HepG2 (cell line): ENCODE results near the gene S1PR3. TPM values are rescaled to one million over a fixed set of nuclear protein-coding genes. Genes with fewer than 3 reads are reported as not detected.

Experiments
- ATAC-seq: fragments of 200-7000 bp; cut with Tn5 transposase; 3 replicates; pipeline ENCODE4 v1.9.1; 2020; ENCODE audit warnings: mild to moderate bottlenecking, moderate library complexity
- BruUV-seq: library from RNA; stranded (reverse); fragments of 400-500 nt; replicated peaks from 2 replicates; lab custom pipeline; 2021; lab: Mats Ljungman, UMichigan
- CTCF ChIA-PET: fragments of 300-600 bp; formaldehyde crosslinking; extraction: SDS; loops from one replicate; lab custom pipeline; 2021; ENCODE audit warnings: low total read pairs, inconsistent platforms, low intra/inter-chr PET ratio; lab: Yijun Ruan, JAX
- POLR2A ChIA-PET: fragments of 350-600 bp; sonication (Branson Sonifier 250); formaldehyde crosslinking; loops from one replicate; lab custom pipeline; 2020; ENCODE audit warnings: antibody characterized with exemption, inconsistent platforms; lab: Yijun Ruan, JAX
- DNase-seq: peaks from one replicate; pipeline ENCODE4 v3.0.0-alpha.2; 2015; ENCODE audit warnings: low spot score
- FAIRE-seq: peaks from 3 replicates; lab custom pipeline; 2011; peaks lifted over from hg19 to GRCh38; lab: Jason Lieb, UNC
- H2AFZ ChIP-seq: one replicate; pipeline ENCODE4 v1.6.1; 2011; ENCODE audit warnings: low read length, inconsistent platforms
- H3K27ac ChIP-seq: fragments of 300-600 bp; 3 replicates; pipeline ENCODE4 v1.8.0; 2011; ENCODE audit warnings: mixed run types, mild to moderate bottlenecking, mixed read lengths, low read length, inconsistent platforms; ENCODE audit not compliant: insufficient read depth; ENCODE audit errors: extremely low read length
- H3K27me3 ChIP-seq, 2 experiments: fragments of 200-600 bp in 1 of 2; 2 replicates in 1 of 2; 3 replicates in 1 of 2; pipeline versions ENCODE4 v1.6.0 to v1.8.0; 2011; ENCODE audit warnings: low read length in 2 of 2, mild to moderate bottlenecking in 2 of 2, moderate library complexity in 2 of 2, inconsistent platforms in 1 of 2; ENCODE audit not compliant: insufficient read depth in 2 of 2, control insufficient read depth in 1 of 2
- H3K36me3 ChIP-seq, 2 experiments: fragments of 200-600 bp in 1 of 2; replicated peaks in 1 of 2; 2 replicates in 1 of 2; 3 replicates in 1 of 2; pipeline versions ENCODE4 v1.5.1 to v1.8.0; 2011; ENCODE audit warnings: low read length in 2 of 2, inconsistent platforms in 1 of 2; ENCODE audit not compliant: insufficient read depth in 2 of 2, control insufficient read depth in 1 of 2
- H3K4me1 ChIP-seq: 2 replicates; pipeline ENCODE4 v1.5.1; 2012; ENCODE audit warnings: low read length, inconsistent platforms; ENCODE audit not compliant: insufficient read depth
- H3K4me2 ChIP-seq: 2 replicates; pipeline ENCODE4 v1.6.0; 2011; ENCODE audit warnings: low read depth, low read length, inconsistent platforms
- H3K4me3 ChIP-seq, 3 experiments: fragments of 200-600 bp in 1 of 3; sonication (generic), shearing (Covaris generic) in 1 of 3; replicated peaks in 1 of 3; 2 replicates each; pipeline ENCODE4 v1.5.1; 2011 to 2016; ENCODE audit warnings: low read length in 3 of 3, inconsistent platforms in 2 of 3, low read depth in 2 of 3, mild to moderate bottlenecking in 2 of 3, control low read depth in 1 of 3, mixed read lengths in 1 of 3; ENCODE audit not compliant: insufficient read depth in 1 of 3
- H3K79me2 ChIP-seq: one replicate; pipeline ENCODE4 v1.6.1; 2011; ENCODE audit warnings: low read length, inconsistent platforms; ENCODE audit not compliant: insufficient read depth
- H3K9ac ChIP-seq: 2 replicates; pipeline ENCODE4 v1.6.0; 2011; ENCODE audit warnings: mild to moderate bottlenecking, low read depth, low read length, inconsistent platforms; ENCODE audit not compliant: insufficient read depth
- H3K9me3 ChIP-seq: 2 replicates; pipeline ENCODE4 v1.5.1; 2012; ENCODE audit warnings: mild to moderate bottlenecking, low read length
- H4K20me1 ChIP-seq: 2 replicates; pipeline ENCODE4 v1.6.0; 2011; ENCODE audit warnings: inconsistent platforms, mild to moderate bottlenecking, low read length, moderate library complexity; ENCODE audit not compliant: insufficient read depth
- ATRX ChIP-seq: sonication (generic); formaldehyde crosslinking; IDR thresholded peaks from 2 replicates; pipeline ENCODE4 v1.4.0; 2020; ENCODE audit warnings: missing genetic modification reagents, borderline replicate concordance
- GZF1 ChIP-seq: sonication (generic); formaldehyde crosslinking; IDR thresholded peaks from 2 replicates; pipeline ENCODE4 v1.5.1; 2020; ENCODE audit warnings: mild to moderate bottlenecking, missing genetic modification reagents
- HMG20B ChIP-seq: conservative IDR thresholded peaks from 2 replicates; pipeline ENCODE4 v1.6.1; 2016; ENCODE audit warnings: missing genetic modification reagents, missing compliant biosample characterization
- JUN ChIP-seq: sonication (generic); formaldehyde crosslinking; IDR thresholded peaks from 2 replicates; pipeline ENCODE4 v1.4.0; 2020; ENCODE audit warnings: mild to moderate bottlenecking, missing genetic modification reagents
- MED13 ChIP-seq: sonication (generic); formaldehyde crosslinking; IDR thresholded peaks from 2 replicates; pipeline ENCODE4 v1.5.0; 2020; ENCODE audit warnings: missing genetic modification reagents
- PHF21A ChIP-seq: sonication (generic); formaldehyde crosslinking; IDR thresholded peaks from 2 replicates; pipeline ENCODE4 v1.5.0; 2020; ENCODE audit warnings: mild to moderate bottlenecking, missing genetic modification reagents
- PLSCR1 ChIP-seq: sonication (generic); formaldehyde crosslinking; IDR thresholded peaks from 2 replicates; pipeline ENCODE4 v1.5.0; 2020; ENCODE audit warnings: missing genetic modification reagents, mild to moderate bottlenecking, borderline replicate concordance
- RBM39 ChIP-seq: fragments of 200-400 bp; formaldehyde crosslinking; IDR thresholded peaks from one replicate; pipeline ENCODE4 v1.6.1; 2018; ENCODE audit warnings: antibody characterized with exemption, mild to moderate bottlenecking, low read depth, low read length; ENCODE audit not compliant: poor library complexity, severe bottlenecking
- ZKSCAN8 ChIP-seq: IDR thresholded peaks from 2 replicates; pipeline ENCODE4 v1.6.1; 2016; ENCODE audit warnings: borderline replicate concordance, missing genetic modification reagents, missing compliant biosample characterization
- ZNF143 ChIP-seq: sonication (generic); formaldehyde crosslinking; IDR thresholded peaks from 2 replicates; pipeline ENCODE4 v1.4.0; 2020; ENCODE audit warnings: missing genetic modification reagents
- ZNF256 ChIP-seq: sonication (generic); formaldehyde crosslinking; conservative IDR thresholded peaks from 2 replicates; pipeline ENCODE4 v1.4.0; 2020; ENCODE audit warnings: missing genetic modification reagents
- ZNF567 ChIP-seq: sonication (generic); formaldehyde crosslinking; IDR thresholded peaks from 2 replicates; pipeline ENCODE4 v1.8.1; 2023; ENCODE audit warnings: mild to moderate bottlenecking, missing genetic modification reagents, borderline replicate concordance
- ZNF816 ChIP-seq: sonication (generic); formaldehyde crosslinking; IDR thresholded peaks from 2 replicates; pipeline ENCODE4 v1.8.0; 2022; ENCODE audit warnings: missing genetic modification reagents, mild to moderate bottlenecking, borderline replicate concordance
- WGBS: methylation state at CpG from one replicate; pipeline ENCODE4 v1.1.6; 2017; ENCODE audit warnings: low lambda C conversion rate; 5-methylcytosine and 5-hydroxymethylcytosine counted together
- in situ Hi-C: cut with HindIII; loops from 2 replicates; pipeline ENCODE4 v1.10.0; 2017; ENCODE audit warnings: low pct_unique_long_range_greater_than_20kb; ENCODE audit not compliant: extremely low pct_ligation_motif_present
- intact Hi-C: fragments of 100-400 bp; cut with micrococcal nuclease; formaldehyde crosslinking; loops from one replicate; pipeline ENCODE4 v1.10.0; 2022; ENCODE audit not compliant: unreplicated experiment
- polyA plus RNA-seq, 8 experiments: library from polyadenylated mRNA; depleted of rRNA in 3 of 8; stranded (reverse) in 7 of 8; unstranded in 1 of 8; fragments of >200 nt; fragmentation: Illumina TruSeq in 4 of 8; extraction: Trizol in 4 of 8; gene quantifications; 2 replicates each; pipeline versions ENCODE4 v1.2.1 to v1.2.3, GENCODE V29; 2011 to 2016; ENCODE audit warnings: low read depth in 4 of 8, missing spikeins in 1 of 8, mixed read lengths in 1 of 8; ENCODE audit not compliant: insufficient read depth in 1 of 8
- total RNA-seq, 5 experiments: library from RNA; depleted of rRNA; stranded (reverse); fragments of >200 nt; fragmentation: Illumina TruSeq; extraction: Trizol; gene quantifications; 2 replicates each; pipeline ENCODE4 v1.2.3, GENCODE V29; 2016; ENCODE audit warnings: low read depth in 1 of 5

Gene S1PR3
- total and polyA plus RNA-seq, 2 of the 13 experiments (the other 11 are each of a cell fraction or from before 2014, with no cell fraction given): 0.02 TPM; not detected in 1

GRCh38 chr9:89036891-89037290 lies 45.6 kb downstream of the S1PR3 start:
- no peak overlapping the region for H3K9ac ChIP-seq
- H4K20me1 ChIP-seq: no peaks in the 10 kb centered on the region
- TF ChIP-seq PLSCR1 (no peak), ATRX (CRISPR knock-in tag) (no peak), ZNF143 (no peak), ZNF816 (no peak), ZKSCAN8 (no peak), ZNF567 (CRISPR knock-in tag) (no peak), PHF21A (CRISPR knock-in tag) (no peak), GZF1 (no peak), ZNF256 (CRISPR knock-in tag) (no peak), HMG20B (CRISPR knock-in tag) (no peak), JUN (CRISPR knock-in tag) (no peak), RBM39 (no peak), MED13 (no peak)
- no peak overlapping the region for H3K4me3 ChIP-seq
- no peaks in the 10 kb centered on the region for H3K36me3 ChIP-seq
- FAIRE-seq (no peak), DNase-seq (no peak), ATAC-seq (no peak)
- ChIA-PET POLR2A (no interaction called here), CTCF (no interaction called here)
- no peaks in the 10 kb centered on the region for H3K4me1 ChIP-seq
- no peak overlapping the region for H3K27ac ChIP-seq
- H3K27me3 ChIP-seq: no peaks in the 10 kb centered on the region
- H2AFZ ChIP-seq: no peak overlapping the region
- H3K79me2 ChIP-seq: no peaks in the 10 kb centered on the region
- intact Hi-C loops (no loop called here), in situ Hi-C loops (no loop called here)
- no peak overlapping the region for H3K4me2 ChIP-seq
- BruUV-seq: no TSS peak
- no peaks in the 10 kb centered on the region for H3K9me3 ChIP-seq
- 65% methylated on average over 3 of the region's 3 CpGs for WGBS
